Ishikawa (cell line): ENCODE results near the gene PTBP2.

Experiments used
- EGR1 ChIP-seq: IDR thresholded peaks from 2 replicates; pipeline ENCODE4 v1.6.1; 2012
- FOXM1 ChIP-seq: IDR thresholded peaks from 2 replicates; pipeline ENCODE4 v1.6.1; 2012; ENCODE audit warnings: low read depth, borderline replicate concordance
- REST ChIP-seq: IDR thresholded peaks from 2 replicates; pipeline ENCODE4 v1.6.1; 2012; ENCODE audit warnings: low read depth, mild to moderate bottlenecking
- TAF1 ChIP-seq: IDR thresholded peaks from 2 replicates; pipeline ENCODE4 v1.6.1; 2012; ENCODE audit warnings: low read depth, mild to moderate bottlenecking
- TEAD4 ChIP-seq: IDR thresholded peaks from 2 replicates; pipeline ENCODE4 v1.6.1; 2012
- YY1 ChIP-seq: IDR thresholded peaks from 2 replicates; pipeline ENCODE4 v1.6.1; 2012; ENCODE audit warnings: low read depth

PTBP2 gene

DNA sequence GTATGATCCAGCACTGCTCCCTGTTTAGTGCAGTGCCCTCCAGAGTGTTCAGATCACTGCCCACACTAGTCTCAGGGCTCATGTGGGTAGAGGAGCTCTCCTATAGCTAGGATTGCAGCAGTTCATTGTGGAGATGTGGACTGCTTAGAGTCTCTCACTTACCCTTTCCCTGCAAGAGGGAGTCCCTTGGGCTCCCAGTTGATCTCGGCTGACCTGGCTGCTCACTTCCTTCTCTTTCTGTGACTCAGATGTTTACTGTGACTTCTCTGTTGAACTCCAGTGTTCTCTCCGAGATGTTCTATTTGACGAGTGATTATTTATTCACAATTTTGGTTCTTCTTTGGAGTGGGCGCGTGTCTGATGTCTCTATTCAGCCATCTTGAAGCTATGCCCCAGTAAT, 141.9 kb downstream of the PTBP2 start:
- TF ChIP-seq YY1 (no peak), REST (no peak), TAF1 (no peak), EGR1 (no peak), TEAD4 (no peak), FOXM1 (no peak)
